Esophagus mucosa (tissue), 1 donor: Measurements from ENCODE around the gene ANO2. TPM values are rescaled to one million over a fixed set of nuclear protein-coding genes. Genes with fewer than 3 reads are reported as not detected.

ENCODE experiments used
- ATAC-seq: fragments of 200-7000 bp; cut with Tn5 transposase; one replicate; pipeline ENCODE4 v1.9.1; 2020
- total RNA-seq: library from RNA; stranded (reverse); gene quantifications from one replicate; pipeline ENCODE4 v1.2.4, GENCODE V29; 2023
- donor health status: DM: yes; HTN: yes; CAD: no.

The ANO2 gene
- total RNA-seq, 1 donor from 2014 or later, result 2.0 TPM

- no peak for ATAC-seq
These were observed 328.2 kb downstream of the ANO2 start for GRCh38 chr12:5616854-5617253.

- no peak for ATAC-seq
These were observed 329.3 kb downstream of the ANO2 start for GRCh38 chr12:5615760-5616159.

DNA sequence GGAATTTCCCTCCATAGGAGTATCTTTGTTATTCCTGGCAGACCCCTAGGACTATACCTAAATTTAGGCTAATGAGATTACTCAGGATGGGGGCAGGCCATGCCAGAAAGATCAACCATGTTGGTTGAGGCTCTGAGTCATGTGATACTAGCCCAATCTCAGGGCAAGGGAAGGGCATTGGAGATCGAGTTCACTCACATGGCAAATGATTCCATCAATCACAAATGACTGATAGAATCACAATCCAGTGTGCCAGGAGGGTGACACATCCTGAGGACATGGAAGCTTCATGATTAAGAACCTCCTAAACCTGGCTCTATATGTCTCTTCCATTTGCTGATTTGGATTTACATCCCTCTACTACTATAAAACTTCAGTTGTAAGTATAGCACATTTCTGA lies 330.8 kb downstream of the ANO2 start:
- ATAC-seq, result no peak

DNA sequence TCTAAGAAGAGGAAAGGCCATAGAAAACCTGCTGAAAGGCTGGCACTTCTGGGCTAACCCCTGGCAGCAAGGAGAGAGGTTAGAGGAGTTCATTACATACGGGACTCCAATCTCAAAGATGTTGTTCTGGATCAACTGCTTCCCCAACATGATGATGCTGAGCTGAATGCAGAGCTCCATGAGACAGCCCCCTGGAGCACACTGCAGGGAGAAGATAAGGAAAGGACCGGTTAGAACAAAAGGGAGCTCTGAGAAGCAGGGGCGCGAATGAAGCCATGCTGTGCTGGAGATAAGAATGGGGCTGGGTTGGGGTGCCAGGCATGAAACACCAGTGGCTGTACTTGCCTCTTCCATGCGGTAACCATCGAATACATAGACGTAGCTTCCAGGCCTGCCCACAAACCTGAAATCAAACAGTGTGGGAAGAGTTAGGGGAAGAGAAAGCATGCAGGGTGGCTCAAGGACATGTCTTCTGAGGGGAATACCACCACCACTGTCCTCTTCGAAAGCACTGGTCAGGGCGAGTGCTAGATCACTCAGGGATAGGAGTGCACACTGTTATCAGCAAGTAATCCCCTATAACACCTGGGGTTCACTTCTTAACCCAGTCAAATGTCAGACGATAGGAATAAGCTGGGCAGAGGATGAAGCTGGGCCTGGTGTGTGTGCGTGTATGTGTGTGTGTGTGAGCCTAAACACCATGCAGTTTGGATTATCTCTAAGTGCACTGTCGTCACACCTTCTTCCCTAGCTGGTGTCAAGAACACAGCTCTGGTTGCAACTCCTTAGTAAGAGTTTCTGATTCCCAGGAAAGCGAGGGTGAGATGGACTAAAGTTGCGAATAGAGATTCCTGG lies 332.3 kb downstream of the ANO2 start:
- ATAC-seq, result no peak

GRCh38 chr12:5611162-5611561 lies 333.9 kb downstream of the ANO2 start:
- no peak for ATAC-seq

DNA sequence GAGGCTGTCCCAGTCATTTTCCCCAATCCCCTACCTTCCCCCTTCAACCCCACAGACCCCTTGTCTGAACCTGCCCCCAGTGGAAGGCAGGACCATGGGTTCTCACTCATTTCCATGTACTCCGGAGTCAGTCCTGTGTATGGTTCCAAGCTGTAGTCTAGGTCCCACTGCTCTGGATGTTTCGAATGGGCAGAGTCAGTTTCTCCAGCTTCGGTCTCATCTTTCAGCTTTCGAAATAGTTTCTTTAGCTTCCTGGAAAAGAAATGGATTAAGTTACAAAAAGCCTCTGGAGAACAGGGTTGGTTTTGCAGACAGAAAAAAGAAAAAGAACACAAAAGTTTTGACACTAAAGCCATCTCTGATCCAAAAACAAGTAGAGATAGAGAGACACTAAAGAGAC lies 345.7 kb downstream of the ANO2 start:
- no peak for ATAC-seq

DNA sequence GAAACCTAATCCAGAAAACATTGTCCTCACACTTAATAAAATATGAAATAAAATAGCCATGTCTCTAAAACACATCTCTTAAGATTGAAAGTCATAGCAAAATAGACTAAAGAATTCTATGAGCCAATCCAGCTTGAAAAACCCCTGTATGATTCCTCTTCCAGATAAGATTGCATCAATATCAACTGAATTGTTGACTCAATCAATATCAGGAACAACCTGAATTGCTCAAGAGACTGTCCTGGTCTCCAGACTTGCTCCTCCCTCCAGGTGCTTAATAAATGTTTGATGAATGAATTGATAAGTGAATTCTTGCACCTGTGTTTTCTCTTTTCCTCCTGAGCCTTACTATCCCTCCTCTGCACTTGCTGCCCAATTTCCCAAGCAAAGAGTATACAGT lies 351.1 kb downstream of the ANO2 start:
- no peak for ATAC-seq

- no peak for ATAC-seq
These were observed 352.0 kb downstream of the ANO2 start for GRCh38 chr12:5593086-5593485.

DNA sequence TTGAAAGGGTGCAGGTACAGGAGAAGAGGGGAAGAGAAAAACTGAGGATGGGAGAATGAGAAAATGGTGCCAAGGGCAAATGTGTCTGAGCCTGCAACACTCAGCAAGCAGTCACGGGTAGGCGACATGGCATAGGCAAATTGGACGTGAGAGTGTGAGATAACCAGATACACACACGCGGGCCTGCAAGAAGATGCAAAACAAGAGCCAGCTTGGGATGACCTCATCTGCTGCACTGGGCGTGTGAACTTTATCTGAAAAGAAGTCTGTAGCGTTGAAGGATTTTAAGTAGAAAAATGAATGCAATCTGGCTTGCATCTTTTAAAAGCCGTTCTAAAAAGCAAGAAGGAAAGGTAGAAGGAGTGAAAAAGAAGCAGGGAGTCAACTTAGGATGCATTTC lies 352.7 kb downstream of the ANO2 start:
- ATAC-seq, result no peak

DNA sequence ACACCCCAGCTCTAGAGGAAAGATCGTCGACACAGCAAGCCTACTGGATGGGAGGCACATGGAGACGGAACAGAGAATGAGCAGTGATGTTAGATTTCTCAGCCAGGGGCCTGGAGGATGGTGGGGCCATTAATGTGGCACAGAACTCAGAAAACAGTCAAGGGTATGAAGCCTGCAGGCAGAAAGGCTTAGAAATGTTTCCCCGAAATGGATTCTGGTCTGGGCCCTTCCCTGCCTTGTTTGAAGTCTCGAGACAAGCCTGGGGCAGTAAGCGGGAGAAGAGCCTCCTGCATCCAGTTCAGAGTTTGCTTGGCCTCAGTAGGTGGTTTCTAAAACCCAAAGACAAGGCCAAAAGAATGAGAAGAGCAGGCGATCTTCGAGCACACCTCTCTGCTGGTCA lies 354.7 kb downstream of the ANO2 start:
- no peak for ATAC-seq

DNA sequence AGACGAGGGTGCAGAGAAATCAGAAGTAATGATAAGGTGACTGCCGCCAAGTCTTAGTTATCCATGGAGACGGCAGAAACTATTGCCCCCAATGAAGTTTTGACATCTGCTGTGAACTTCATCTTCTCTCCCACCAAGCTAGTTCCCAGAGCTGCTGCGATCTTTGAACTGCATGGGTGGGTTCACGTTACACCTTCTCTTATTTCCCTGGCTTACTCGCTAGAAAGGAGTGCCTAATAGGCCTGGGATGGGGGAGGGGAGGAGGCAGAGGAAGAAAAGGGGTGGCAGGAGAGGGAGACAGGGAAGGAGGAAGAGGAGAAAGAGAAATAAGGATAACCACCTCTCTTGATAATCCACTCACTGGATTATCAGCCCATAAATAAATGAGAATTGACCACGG lies 356.0 kb downstream of the ANO2 start:
- no peak for ATAC-seq

DNA sequence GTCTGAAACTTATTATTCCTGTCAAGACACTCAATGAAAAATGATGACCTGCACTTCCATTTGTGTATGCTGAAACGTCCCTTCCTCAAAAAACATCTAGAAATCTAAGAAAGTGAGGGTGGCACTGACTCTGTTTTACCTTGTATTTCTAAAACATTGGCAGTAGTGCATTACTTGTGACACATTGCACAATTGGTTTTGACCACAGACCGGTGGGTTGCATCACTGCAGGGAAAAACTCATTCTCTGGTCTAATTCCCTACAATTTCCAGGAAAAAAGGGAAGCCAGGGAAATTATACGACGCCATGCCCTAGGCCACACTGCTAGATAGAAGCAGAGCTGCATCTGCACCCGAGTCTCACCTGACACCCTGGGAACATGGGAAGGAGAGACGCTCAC lies 356.5 kb downstream of the ANO2 start:
- no peak for ATAC-seq

GRCh38 chr12:5588176-5588575 lies 356.9 kb downstream of the ANO2 start:
- no peak for ATAC-seq

DNA sequence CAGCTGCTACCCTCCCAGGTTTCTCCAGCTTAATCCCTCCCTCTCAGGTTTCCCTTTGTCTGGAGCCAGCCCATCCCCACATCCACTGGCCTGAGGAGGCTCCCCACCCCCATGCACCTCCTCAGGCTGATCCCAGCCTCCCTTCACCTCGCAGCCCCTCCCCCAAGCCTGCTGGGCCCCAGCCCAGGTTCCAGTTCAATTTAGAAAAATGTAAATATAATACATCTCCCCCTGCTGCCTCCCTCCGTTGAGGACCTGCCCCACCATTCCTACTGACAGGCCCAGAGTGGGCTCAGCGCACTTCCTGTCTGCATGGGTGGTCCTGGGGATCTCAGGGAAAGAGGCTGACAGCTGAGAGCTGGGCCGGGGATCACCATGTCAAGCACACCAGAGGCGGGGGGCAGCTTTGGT lies 357.3 kb downstream of the ANO2 start:
- ATAC-seq, result no peak

- ATAC-seq, result no peak
These were observed 358.9 kb downstream of the ANO2 start for GRCh38 chr12:5586201-5586600.

DNA sequence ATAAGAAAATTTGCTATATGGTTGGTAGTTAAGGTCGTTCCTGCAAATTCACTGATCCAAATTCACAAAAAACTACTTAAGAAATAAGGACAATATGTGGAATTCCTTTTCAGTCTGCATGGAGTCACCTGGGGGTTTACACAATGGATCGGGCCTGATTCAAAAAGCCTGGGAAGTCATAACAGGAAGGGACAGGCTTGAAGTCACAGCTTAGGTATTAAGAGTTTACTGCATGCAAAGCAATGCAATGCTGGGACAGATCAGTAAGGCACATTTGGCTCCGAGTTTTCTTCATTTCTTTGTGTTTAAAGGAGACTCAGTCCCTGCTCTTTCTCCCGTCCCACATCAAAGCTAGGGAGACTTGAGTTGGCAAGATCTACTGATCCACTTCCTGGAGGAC lies 359.9 kb downstream of the ANO2 start:
- ATAC-seq, result no peak

- ATAC-seq, result no peak
These were observed 360.5 kb downstream of the ANO2 start for GRCh38 chr12:5584412-5585175.

GRCh38 chr12:5582541-5582940 lies 362.5 kb downstream of the ANO2 start:
- ATAC-seq, result no peak

DNA sequence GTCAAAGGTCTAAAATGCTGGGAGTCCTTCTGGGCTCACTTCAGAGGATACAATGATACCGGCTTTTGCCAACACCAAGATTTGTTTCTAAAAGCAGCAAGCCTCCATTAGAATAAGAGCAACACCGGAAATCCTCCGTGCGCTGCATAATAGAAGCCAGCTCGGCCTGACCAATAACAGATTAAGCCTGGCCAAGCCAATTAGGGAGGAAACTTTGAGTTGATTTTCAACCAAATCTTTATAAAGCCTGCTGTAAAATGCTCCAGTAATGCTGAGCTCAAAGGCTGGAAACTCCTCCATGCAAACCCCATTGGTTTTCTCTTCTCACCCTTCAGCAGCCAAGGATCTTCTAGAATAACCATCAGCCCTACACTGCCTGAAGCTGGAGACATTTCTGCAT lies 363.0 kb downstream of the ANO2 start:
- ATAC-seq, result no peak

- ATAC-seq, result no peak
These were observed 363.4 kb downstream of the ANO2 start for GRCh38 chr12:5581616-5582015.

DNA sequence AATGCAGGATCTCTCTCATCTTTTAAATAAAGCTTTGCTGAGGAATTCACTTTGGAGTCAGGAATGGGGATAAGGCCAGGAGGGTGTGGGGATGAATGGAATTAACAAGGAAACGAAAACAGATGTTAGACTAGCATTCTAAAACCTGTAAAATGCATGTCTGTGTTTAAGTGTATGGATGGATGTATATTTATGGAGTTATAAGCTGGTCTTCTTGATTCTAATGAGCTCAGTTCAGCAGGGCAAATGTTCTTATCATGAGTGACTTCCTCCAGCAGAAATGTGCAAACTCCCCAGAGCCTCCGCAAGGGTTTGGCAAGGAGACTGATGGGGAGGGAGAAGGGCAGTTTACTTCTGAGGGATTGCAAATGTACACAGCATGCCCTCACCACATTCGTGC lies 364.0 kb downstream of the ANO2 start:
- no peak for ATAC-seq

GRCh38 chr12:5578775-5579174 lies 366.3 kb downstream of the ANO2 start:
- ATAC-seq, result no peak

- ATAC-seq, result no peak
These were observed 367.3 kb downstream of the ANO2 start for GRCh38 chr12:5577741-5578140.

DNA sequence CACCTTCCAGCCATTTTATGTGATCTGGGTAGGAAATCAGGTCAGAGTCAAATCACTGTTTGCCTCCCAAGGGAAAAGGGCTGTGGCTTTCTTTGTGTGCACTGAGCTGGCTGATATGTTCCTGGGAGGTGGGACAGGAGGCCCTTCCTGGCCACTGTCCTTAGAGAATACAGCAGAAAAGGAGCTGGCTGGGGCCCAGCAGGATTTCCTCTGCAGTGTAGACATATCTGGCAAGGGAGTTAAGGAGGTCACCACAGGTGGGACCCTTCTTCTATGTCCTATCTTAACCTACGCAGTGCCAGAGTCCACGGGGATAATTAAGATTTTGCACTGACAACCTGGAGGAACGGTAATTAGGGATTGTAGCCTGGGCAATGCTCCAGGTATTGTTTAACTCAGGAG lies 367.8 kb downstream of the ANO2 start:
- no peak for ATAC-seq
